Measurements from ENCODE around the gene USP30.
"Not testable (repeated sequence)": the region's sequence is repeated elsewhere in the genome, so short reads cannot be mapped to it uniquely, and the experiment has no call there.

USP30 gene, protein sequence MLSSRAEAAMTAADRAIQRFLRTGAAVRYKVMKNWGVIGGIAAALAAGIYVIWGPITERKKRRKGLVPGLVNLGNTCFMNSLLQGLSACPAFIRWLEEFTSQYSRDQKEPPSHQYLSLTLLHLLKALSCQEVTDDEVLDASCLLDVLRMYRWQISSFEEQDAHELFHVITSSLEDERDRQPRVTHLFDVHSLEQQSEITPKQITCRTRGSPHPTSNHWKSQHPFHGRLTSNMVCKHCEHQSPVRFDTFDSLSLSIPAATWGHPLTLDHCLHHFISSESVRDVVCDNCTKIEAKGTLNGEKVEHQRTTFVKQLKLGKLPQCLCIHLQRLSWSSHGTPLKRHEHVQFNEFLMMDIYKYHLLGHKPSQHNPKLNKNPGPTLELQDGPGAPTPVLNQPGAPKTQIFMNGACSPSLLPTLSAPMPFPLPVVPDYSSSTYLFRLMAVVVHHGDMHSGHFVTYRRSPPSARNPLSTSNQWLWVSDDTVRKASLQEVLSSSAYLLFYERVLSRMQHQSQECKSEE

GRCh38 chr12:109052414-109053323 is at the start of gene USP30:
TSS of gene USP30 (plus strand) at chr12:109052576. CDS start at chr12:109052679, 103 bp downstream.
- peak; percentile 84 for DNase-seq

GRCh38 chr12:109004017-109004416 is 48.4 kb upstream of the USP30 start:
- DNase-seq: no peak

GRCh38 chr12:109009766-109010165 is 42.6 kb upstream of the USP30 start:
- no peak for DNase-seq

DNA sequence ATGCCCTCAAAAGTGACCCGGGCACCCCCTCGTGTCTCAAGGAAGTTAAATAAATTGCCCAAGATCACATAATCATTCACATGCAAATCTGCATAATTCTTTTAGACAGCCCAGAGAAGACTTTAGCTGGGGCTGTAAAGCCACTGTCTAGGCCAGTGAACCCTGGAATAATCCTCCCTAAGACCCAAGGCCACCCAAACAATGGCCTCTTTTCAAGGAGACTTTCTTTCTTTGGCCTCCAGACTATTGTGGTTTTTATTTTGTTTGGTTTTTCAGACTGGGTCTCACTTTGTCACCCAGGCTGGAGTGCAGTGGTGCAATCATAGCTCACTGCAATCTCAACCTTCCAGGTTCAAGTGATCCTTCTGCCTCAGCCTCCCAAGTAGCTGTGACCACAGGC is 42.1 kb upstream of the USP30 start:
- no peak for DNase-seq

GRCh38 chr12:109014984-109015765 is 37.2 kb upstream of the USP30 start:
- no peak for DNase-seq

GRCh38 chr12:109016016-109016415 is 36.4 kb upstream of the USP30 start:
- no peak for DNase-seq

DNA sequence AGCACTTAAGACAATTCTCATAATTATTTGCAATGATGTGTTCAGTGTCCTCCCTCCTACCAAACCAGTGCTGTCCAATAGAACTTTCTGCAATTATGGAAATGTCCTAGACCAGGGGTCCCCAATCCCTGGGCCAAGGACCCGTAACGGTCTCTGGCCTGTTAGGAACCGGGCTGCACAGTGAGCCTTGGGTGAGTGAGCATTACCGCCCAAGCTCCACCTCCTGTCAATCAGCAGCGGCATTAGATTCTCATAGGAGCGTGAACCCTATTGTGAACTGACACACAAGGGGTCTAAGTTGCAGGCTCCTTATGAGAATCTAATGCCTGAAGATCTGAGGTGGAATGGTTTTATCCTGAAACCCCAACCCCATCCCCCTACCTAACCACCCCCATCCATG is 35.4 kb upstream of the USP30 start:
- DNase-seq: no peak

DNA sequence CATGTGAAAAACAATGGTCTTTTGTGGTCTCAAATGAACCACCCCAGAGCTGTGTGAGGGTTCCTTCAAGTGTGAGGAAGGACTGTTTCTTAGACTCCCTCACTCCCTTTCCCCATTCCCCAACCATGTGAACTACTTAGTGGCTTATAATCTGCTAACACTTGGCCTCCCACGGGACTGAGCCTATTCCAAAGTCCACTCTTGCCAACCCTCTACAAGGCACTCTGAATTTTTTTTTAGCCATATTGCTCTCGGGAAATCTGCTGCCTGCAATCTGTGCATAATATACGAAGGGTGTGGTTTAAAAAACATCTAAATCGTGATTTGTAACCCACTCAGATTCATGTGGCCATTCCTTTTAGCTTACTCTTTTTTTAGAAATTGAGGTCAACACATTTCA is 34.1 kb upstream of the USP30 start:
- DNase-seq: no peak

DNA sequence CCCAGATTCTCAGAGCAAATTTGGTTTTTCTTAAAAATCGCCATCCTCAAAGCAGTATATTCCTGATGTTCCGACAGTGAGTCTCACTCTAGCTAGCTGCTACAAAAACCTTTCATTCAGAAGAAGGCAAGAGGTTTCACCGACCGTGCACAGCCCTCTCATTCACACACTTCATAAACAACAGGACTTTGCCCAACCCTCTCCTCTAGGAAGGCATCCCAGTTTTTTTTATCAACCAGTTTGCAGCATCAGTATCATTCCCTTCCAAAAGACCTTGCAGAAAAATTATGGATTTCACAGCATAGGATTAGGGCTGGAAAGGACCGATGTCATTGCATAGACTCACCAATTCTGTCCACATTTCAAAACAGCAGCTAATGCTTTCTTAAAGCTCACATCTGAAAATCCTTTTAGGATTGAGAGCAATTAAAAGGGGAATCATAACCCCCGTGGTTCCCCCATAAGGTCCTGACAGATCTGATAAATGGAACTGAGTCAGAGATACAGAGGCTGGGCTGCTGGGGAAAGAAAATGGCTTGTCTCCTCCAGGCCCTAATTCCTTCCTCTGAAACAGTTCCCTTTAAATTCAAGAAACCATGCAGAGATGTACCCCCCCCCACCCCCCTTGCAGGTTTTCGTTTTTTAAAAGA is 32.1 kb upstream of the USP30 start:
- DNase-seq: no peak

DNA sequence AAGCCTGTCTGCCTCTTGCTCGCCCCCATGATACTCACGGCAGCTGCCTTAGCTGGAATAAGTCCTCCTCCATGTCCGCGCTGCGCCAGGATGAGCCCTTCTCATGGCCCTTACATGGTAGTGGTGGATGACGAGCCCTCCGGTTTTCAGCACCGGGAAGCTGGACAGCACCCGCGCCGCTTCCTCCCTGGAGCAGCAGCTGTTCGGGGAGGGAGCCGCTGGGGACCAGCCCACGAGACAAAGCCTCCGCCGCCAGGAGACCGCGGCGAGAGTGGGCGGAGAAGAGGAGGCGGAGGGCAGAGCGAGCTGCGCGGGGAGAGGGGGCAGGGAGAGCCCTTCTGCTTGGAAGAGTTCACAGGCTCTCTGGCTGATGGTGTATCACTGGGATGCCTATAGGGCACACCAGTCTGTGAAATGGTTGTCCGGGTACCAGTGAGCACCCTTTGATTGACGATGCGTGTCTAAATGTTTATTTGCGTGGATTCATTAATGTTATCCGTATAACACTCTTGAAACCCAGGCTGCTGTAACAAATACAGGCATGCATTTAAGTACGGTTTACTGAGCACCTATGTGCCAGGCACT is 31.5 kb upstream of the USP30 start, which contains the start of gene SVOP:
SVOP (minus strand) TSS at position 273 of the 585 bp plus-strand sequence; CDS start at position 73, 200 bp downstream.
- DNase-seq: no peak

- DNase-seq: no peak
Measured at GRCh38 chr12:109027767-109028166, 24.6 kb upstream of the USP30 start.

GRCh38 chr12:109028624-109029023 is 23.8 kb upstream of the USP30 start:
- not testable (repeated sequence) for DNase-seq

DNA sequence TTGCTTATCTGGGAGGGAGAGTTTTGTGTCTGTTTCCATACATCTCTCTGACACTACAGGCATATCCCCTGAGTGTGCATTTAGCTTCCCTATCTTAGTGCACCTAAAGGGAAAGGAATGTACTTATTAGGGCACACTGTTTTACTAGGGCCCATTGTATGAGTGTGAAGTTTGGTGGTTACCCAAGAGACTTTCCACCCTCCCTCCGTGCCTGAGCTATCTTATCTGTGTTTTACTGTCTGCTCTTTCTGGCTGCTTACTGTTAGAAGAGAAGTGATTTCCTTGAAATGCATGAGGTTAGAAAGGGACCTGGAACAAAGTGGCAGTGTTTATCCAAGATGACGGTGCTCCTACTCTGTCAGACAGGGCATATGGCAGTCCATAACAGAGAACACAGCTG is 23.0 kb upstream of the USP30 start:
- DNase-seq: no peak

- no peak for DNase-seq
Measured at GRCh38 chr12:109033239-109034196, 18.9 kb upstream of the USP30 start.

GRCh38 chr12:109036975-109037374 is 15.4 kb upstream of the USP30 start:
- no peak for DNase-seq

DNA sequence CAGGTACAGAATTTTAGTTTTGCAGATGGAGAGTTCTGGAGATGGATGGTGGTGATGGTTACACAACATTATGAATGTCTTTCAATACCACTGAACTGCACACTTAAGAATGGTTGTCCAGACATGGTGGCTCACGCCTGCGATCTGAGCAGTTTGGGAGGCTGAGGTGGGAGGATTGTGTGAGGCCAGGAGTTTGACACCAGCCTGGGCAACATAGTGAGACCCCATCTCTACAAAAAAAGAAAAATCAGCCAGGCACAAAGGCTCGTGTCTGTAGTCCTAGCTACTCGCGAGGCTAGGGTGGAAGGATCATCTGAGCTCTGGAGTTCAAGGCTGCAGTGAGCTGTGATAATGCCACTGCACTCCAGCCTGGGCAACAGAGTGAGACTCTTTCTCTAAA is 8.1 kb upstream of the USP30 start:
- no peak for DNase-seq

- no peak for DNase-seq
Measured at GRCh38 chr12:109047081-109047805, 5.1 kb upstream of the USP30 start.

GRCh38 chr12:109048706-109049105 is 3.7 kb upstream of the USP30 start:
- DNase-seq: not testable (repeated sequence)

DNA sequence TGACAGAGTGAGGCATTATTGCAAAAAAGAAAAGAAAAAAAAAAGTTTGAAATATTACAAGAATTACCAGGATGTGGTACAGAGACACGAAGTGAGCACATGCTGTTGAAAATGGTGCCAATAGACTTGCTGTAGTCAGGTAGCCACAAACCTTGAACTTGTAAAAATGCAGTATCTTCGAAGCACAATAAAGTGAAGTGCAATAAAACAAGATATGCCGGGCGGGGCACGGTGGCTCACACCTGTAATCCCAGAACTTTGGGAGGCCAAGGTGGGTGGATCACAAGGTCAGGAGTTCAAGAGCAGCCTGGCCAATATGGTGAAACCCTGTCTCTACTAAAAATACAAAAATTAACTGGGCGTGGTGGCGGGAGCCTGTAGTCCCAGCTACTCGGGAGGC is 2.6 kb upstream of the USP30 start:
- not testable (repeated sequence) for DNase-seq

- no peak for DNase-seq
Measured at GRCh38 chr12:109052097-109052413, 321 bp upstream of the USP30 start.
